A549 (cell line): ENCODE data around the gene SPA17. TPM values are rescaled to one million over a fixed set of nuclear protein-coding genes. Genes with fewer than 3 reads are reported as not detected.

Source experiments
- ATAC-seq, 2 experiments: fragments of 200-7000 bp in 1 of 2; fragments of >200 bp in 1 of 2; cut with Nextera tagmentation in 1 of 2; cut with Tn5 transposase in 1 of 2; 3 replicates each; pipeline versions ENCODE4 v1.8.0 to v1.9.1; 2018 to 2020; ENCODE audit warnings: mild to moderate bottlenecking in 1 of 2, moderate library complexity in 1 of 2
- CTCF ChIA-PET: fragments of 300-600 bp; sonication (Branson Sonifier 250); formaldehyde crosslinking; extraction: SDS; loops from one replicate; lab custom pipeline; 2021; ENCODE audit warnings: antibody characterized with exemption, inconsistent platforms; lab: Yijun Ruan, JAX
- POLR2A ChIA-PET: fragments of 350-600 bp; formaldehyde crosslinking; extraction: SDS; loops from one replicate; lab custom pipeline; 2021; ENCODE audit warnings: antibody characterized with exemption, inconsistent platforms; lab: Yijun Ruan, JAX
- DNase-seq, 2 experiments: peaks; one replicate each; pipeline versions ENCODE4 v3.0.0 to v3.0.0-alpha.2; 2011 to 2016; ENCODE audit warnings: low read depth in 1 of 2, low spot score in 1 of 2
- FAIRE-seq: peaks from 2 replicates; lab custom pipeline; 2011; peaks lifted over from hg19 to GRCh38; lab: Jason Lieb, UNC
- H3K27ac ChIP-seq, 2 experiments: fragments of >200 bp; sonication (Bioruptor Twin); formaldehyde crosslinking; 3 replicates each; pipeline ENCODE4 v1.5.1; 2016 to 2017
- H3K4me1 ChIP-seq: fragments of >200 bp; sonication (Bioruptor Twin); formaldehyde crosslinking; 3 replicates; pipeline ENCODE4 v1.6.1; 2016
- H3K4me2 ChIP-seq: fragments of >200 bp; sonication (Bioruptor Twin); formaldehyde crosslinking; 3 replicates; pipeline ENCODE4 v1.6.1; 2016
- H3K4me3 ChIP-seq: fragments of >200 bp; sonication (Bioruptor Twin); formaldehyde crosslinking; 3 replicates; pipeline ENCODE4 v1.5.1; 2016
- H3K9me3 ChIP-seq: fragments of >200 bp; sonication (Bioruptor Twin); formaldehyde crosslinking; 3 replicates; pipeline ENCODE4 v1.6.1; 2016
- BHLHE40 ChIP-seq: IDR thresholded peaks from 2 replicates; pipeline ENCODE4 v1.6.1; 2012; ENCODE audit warnings: low read depth, low read length, inconsistent platforms
- CEBPB ChIP-seq, 2 experiments: fragments of >200 bp in 1 of 2; sonication (Bioruptor Twin) in 1 of 2; formaldehyde crosslinking in 1 of 2; IDR thresholded peaks; 2 replicates each; pipeline ENCODE4 v1.6.1; 2012 to 2016
- EHF ChIP-seq: fragments of 250-450 bp; sonication (Bioruptor Pico); IDR thresholded peaks from 2 replicates; pipeline ENCODE4 v1.5.0; 2020; ENCODE audit warnings: mild to moderate bottlenecking
- ESRRA ChIP-seq: fragments of 150-350 bp; IDR thresholded peaks from 2 replicates; pipeline ENCODE4 v1.6.1; 2014; ENCODE audit warnings: mild to moderate bottlenecking, low read length, borderline replicate concordance
- GATA3 ChIP-seq: IDR thresholded peaks from 2 replicates; pipeline ENCODE4 v1.6.1; 2012; ENCODE audit warnings: borderline replicate concordance
- HDAC2 ChIP-seq: fragments of 200-600 bp; sonication (generic); IDR thresholded peaks from 2 replicates; pipeline ENCODE4 v1.6.1; 2016
- HEYL ChIP-seq: fragments of 250-450 bp; sonication (Bioruptor Pico); IDR thresholded peaks from 2 replicates; pipeline ENCODE4 v1.8.0; 2021; ENCODE audit warnings: mild to moderate bottlenecking, moderate library complexity
- HOXA7 ChIP-seq: fragments of 250-450 bp; sonication (Bioruptor Pico); IDR thresholded peaks from 2 replicates; pipeline ENCODE4 v1.5.0; 2020; ENCODE audit warnings: mild to moderate bottlenecking, moderate library complexity
- MAFK ChIP-seq: fragments of 450-650 bp; IDR thresholded peaks from 2 replicates; pipeline ENCODE4 v1.6.1; 2014; ENCODE audit not compliant: partially characterized antibody
- NPAS2 ChIP-seq: fragments of 250-450 bp; sonication (Bioruptor Pico); IDR thresholded peaks from 2 replicates; pipeline ENCODE4 v1.8.0; 2022; ENCODE audit warnings: mild to moderate bottlenecking, moderate library complexity, borderline replicate concordance
- NR3C1 ChIP-seq: fragments of >200 bp; sonication (Bioruptor Twin); formaldehyde crosslinking; IDR thresholded peaks from 3 replicates; pipeline ENCODE4 v1.6.1; 2017
- RAD21 ChIP-seq, 2 experiments: fragments of >200 bp in 1 of 2; sonication (Bioruptor Twin) in 1 of 2; formaldehyde crosslinking in 1 of 2; IDR thresholded peaks in 1 of 2; conservative IDR thresholded peaks in 1 of 2; 2 replicates in 1 of 2; 3 replicates in 1 of 2; pipeline ENCODE4 v1.6.1; 2012 to 2018; ENCODE audit warnings: inconsistent platforms in 1 of 2
- RARB ChIP-seq: fragments of 250-450 bp; sonication (Bioruptor Pico); IDR thresholded peaks from 2 replicates; pipeline ENCODE4 v1.8.0; 2021; ENCODE audit warnings: mild to moderate bottlenecking, moderate library complexity
- RCOR1 ChIP-seq: fragments of 150-350 bp; IDR thresholded peaks from 2 replicates; pipeline ENCODE4 v1.6.1; 2014; ENCODE audit warnings: antibody characterized with exemption, low read length, low read depth
- RNF2 ChIP-seq: fragments of 200-600 bp; sonication (generic); IDR thresholded peaks from 2 replicates; pipeline ENCODE4 v1.6.1; 2016; ENCODE audit warnings: low read depth, mild to moderate bottlenecking, antibody characterized with exemption, moderate library complexity, borderline replicate concordance
- SREBF2 ChIP-seq: fragments of 450-650 bp; IDR thresholded peaks from 2 replicates; pipeline ENCODE4 v1.6.1; 2014; ENCODE audit warnings: mild to moderate bottlenecking, moderate library complexity
- TP53 ChIP-seq: fragments of 250-450 bp; sonication (Bioruptor Pico); IDR thresholded peaks from 2 replicates; pipeline ENCODE4 v1.5.0; 2021; ENCODE audit warnings: mild to moderate bottlenecking, moderate library complexity
- ZNF302 ChIP-seq: fragments of 250-450 bp; sonication (Bioruptor Pico); IDR thresholded peaks from 2 replicates; pipeline ENCODE4 v1.9.0; 2021; ENCODE audit warnings: inconsistent platforms, mild to moderate bottlenecking, moderate library complexity
- WGBS: methylation state at CpG from one replicate; pipeline ENCODE4 v1.1.6; 2017; ENCODE audit errors: missing lambda C conversion rate; 5-methylcytosine and 5-hydroxymethylcytosine counted together
- polyA plus RNA-seq, 4 experiments: library from polyadenylated mRNA; depleted of rRNA in 3 of 4; stranded (reverse); fragments of >200 nt; fragmentation: RNase III in 1 of 4; extraction: RNeasy Plus Mini Kit Qiagen cat#74134 plus additional on column Dnase treatment in 1 of 4; gene quantifications; 2 replicates in 3 of 4; 3 replicates in 1 of 4; pipeline ENCODE4 v1.2.3, GENCODE V29; 2011 to 2017
- TF ChIP-seq, protein P1 (sequence below): IDR thresholded peaks from 2 replicates; pipeline ENCODE4 v1.6.1; 2012
- TF ChIP-seq, protein P2 (sequence below): fragments of >200 bp; sonication (Bioruptor Twin); formaldehyde crosslinking; IDR thresholded peaks from 2 replicates; pipeline ENCODE4 v1.6.1; 2016
- TF ChIP-seq, protein P3 (sequence below): fragments of 250-450 bp; sonication (Bioruptor Pico); IDR thresholded peaks from 2 replicates; pipeline ENCODE4 v1.5.0; 2021; ENCODE audit warnings: mild to moderate bottlenecking, moderate library complexity, borderline replicate concordance

Gene SPA17
- polyA plus RNA-seq, 2 of the 4 experiments (the other 2 are of a cell fraction): 23.8 to 27.3 TPM

DNA sequence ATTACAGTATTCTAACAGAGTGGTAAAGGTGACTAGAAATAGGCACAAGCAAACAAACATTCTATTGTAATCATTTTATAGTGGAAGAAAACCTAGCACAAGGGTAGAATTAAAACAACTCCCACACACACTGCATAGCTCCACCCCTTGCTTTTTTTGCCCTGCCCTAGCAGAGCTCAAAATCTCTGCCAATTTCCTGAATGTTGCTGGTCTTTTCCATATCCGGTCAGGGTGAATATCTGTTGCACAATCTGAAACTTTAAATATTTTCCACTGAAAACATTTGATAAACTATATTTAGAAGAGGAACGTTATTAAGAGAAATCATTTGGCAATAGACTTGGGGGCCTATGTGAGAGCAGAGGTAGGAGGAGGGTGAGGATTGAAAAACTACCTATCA is 2.7 kb downstream of the SPA17 start (continued):
- TF ChIP-seq NR3C1 (no peak), HDAC2 (no peak), MAFK (no peak), RAD21 (conservative IDR thresholded peaks at IDR 0.05 in 1 of 2, IDR thresholded peaks at IDR 0.05 in 1 of 2) (no peak), HEYL (CRISPR knock-in tag) (no peak)

DNA sequence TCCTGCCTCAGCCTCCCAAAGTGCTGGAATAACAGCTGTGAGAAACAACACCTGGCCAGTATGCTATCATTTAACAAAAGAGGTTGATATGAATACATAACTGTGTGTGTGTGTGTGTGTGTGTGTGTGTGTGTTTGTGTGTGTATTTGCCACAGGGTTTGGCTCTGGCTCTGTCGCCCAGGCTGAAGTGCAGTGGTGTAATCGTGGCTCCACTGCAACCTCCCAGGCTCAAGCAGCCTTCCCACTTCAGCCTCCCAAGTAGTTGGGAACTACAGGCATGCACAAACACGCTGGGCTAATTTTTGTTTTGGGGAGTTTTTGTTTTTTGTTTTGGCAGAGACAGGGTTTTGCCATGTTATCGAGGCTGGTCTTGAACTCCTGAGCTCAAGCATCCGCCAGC is 4.7 kb downstream of the SPA17 start:
- POLR2A ChIA-PET: no interaction called here
- CTCF ChIA-PET: interaction anchor here (1.2 kb wide), 1 partner anchor 8 kb away, joined by 3 read pairs; no protein-coding TSS in a partner anchor
- Histone ChIP-seq H3K4me3 (no peak overlapping the region), H3K4me1 (0 out of 3 replicates have a peak, but pooled peaks cover 3% of the 10 kb centered on the region), H3K27ac (no peak overlapping the region), H3K4me2 (no peak overlapping the region), H3K9me3 (peaks cover 7% of the 10 kb centered on the region; the same call in 1 of the 3 replicates)
- FAIRE-seq: no peak
- DNase-seq: no peak
- ATAC-seq: no peak
- 77% methylated on average over 5 of the region's 5 CpGs for WGBS
- no peak for TF ChIP-seq ESRRA
- no peak for TF ChIP-seq HDAC2
- TF ChIP-seq HOXA7 (CRISPR knock-in tag): no peak

- ATAC-seq (no peak), FAIRE-seq (no peak), DNase-seq (no peak)
- ChIA-PET POLR2A (no interaction called here), CTCF (no interaction called here)
- whole genome bisulfite sequencing: 64% methylated on average over 2 of the region's 2 CpGs
- Histone ChIP-seq H3K9me3 (peaks cover 7% of the 10 kb centered on the region; the same call in 2 of the 3 replicates), H3K27ac (no peak overlapping the region), H3K4me2 (no peak overlapping the region), H3K4me1 (no peaks in the 10 kb centered on the region), H3K4me3 (no peak overlapping the region)
- no peak for TF ChIP-seq GATA3
- no peak for TF ChIP-seq NPAS2 (CRISPR knock-in tag)
- TF ChIP-seq, protein P1, sequence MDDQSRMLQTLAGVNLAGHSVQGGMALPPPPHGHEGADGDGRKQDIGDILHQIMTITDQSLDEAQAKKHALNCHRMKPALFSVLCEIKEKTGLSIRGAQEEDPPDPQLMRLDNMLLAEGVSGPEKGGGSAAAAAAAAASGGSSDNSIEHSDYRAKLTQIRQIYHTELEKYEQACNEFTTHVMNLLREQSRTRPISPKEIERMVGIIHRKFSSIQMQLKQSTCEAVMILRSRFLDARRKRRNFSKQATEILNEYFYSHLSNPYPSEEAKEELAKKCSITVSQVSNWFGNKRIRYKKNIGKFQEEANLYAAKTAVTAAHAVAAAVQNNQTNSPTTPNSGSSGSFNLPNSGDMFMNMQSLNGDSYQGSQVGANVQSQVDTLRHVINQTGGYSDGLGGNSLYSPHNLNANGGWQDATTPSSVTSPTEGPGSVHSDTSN: no peak
- no peak for TF ChIP-seq HDAC2
- TF ChIP-seq MAFK: no peak
- no peak for TF ChIP-seq EHF (CRISPR knock-in tag)
- no peak for TF ChIP-seq BHLHE40
- no peak for TF ChIP-seq CEBPB (IDR thresholded peaks at IDR 0.05)
- TF ChIP-seq, protein P2, sequence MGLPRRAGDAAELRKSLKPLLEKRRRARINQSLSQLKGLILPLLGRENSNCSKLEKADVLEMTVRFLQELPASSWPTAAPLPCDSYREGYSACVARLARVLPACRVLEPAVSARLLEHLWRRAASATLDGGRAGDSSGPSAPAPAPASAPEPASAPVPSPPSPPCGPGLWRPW: no peak
- TF ChIP-seq TP53 (CRISPR knock-in tag): no peak
- no peak for TF ChIP-seq RARB (CRISPR knock-in tag)
- TF ChIP-seq RCOR1: no peak
- no peak for TF ChIP-seq ESRRA
- TF ChIP-seq SREBF2: no peak
- no peak for TF ChIP-seq RNF2
- TF ChIP-seq ZNF302 (CRISPR knock-in tag): no peak
- no peak for TF ChIP-seq HOXA7 (CRISPR knock-in tag)
- TF ChIP-seq, protein P3, sequence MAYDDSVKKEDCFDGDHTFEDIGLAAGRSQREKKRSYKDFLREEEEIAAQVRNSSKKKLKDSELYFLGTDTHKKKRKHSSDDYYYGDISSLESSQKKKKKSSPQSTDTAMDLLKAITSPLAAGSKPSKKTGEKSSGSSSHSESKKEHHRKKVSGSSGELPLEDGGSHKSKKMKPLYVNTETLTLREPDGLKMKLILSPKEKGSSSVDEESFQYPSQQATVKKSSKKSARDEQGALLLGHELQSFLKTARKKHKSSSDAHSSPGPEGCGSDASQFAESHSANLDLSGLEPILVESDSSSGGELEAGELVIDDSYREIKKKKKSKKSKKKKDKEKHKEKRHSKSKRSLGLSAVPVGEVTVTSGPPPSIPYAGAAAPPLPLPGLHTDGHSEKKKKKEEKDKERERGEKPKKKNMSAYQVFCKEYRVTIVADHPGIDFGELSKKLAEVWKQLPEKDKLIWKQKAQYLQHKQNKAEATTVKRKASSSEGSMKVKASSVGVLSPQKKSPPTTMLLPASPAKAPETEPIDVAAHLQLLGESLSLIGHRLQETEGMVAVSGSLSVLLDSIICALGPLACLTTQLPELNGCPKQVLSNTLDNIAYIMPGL (CRISPR knock-in tag): no peak
- TF ChIP-seq, all 56 proteins: peak for 0
Observed at GRCh38 chr11:124681421-124681820, 7.7 kb downstream of the SPA17 start.
